ENCODE data around the gene JPT1. TPM values are rescaled to one million over a fixed set of nuclear protein-coding genes. Genes with fewer than 3 reads are reported as not detected.

Gene JPT1
- total and polyA plus RNA-seq, 2 donors, result 92.1 to 130 TPM

- DNase-seq (ENCODE audit: low read depth in 6 of 9, low spot score in 9 of 9), result no peak
- WGBS, result 43% methylated on average over 19 of the region's 19 CpGs
- Histone ChIP-seq H3K9me3 (ENCODE audit: control insufficient read depth in 2 of 2, insufficient read depth in 1 of 2, low read length in 1 of 2) (no peaks in the 10 kb centered on the region), H3K4me1 (ENCODE audit: control insufficient read depth in 2 of 2, insufficient read depth in 2 of 2, low read length in 2 of 2) (peaks cover 15 to 25% of the 10 kb centered on the region in 2 donors), H3K27ac (ENCODE audit: low read depth in 1 of 2, low read length in 1 of 2) (peak overlapping the region; percentile 78 to 88), H3K36me3 (ENCODE audit: control insufficient read depth in 2 of 2, insufficient read depth in 2 of 2, low read length in 1 of 2) (peaks cover 19 to 20% of the 10 kb centered on the region in 2 donors), H3K27me3 (ENCODE audit: control insufficient read depth in 2 of 2, insufficient read depth in 1 of 2, low read length in 1 of 2) (peaks cover 0 to 2% of the 10 kb centered on the region in 2 donors), H3K4me3 (ENCODE audit: low read length in 2 of 2) (peak overlapping the region; percentile 47 to 70)
Observed at GRCh38 chr17:75114552-75115314, 39.6 kb downstream of the JPT1 start.

DNA sequence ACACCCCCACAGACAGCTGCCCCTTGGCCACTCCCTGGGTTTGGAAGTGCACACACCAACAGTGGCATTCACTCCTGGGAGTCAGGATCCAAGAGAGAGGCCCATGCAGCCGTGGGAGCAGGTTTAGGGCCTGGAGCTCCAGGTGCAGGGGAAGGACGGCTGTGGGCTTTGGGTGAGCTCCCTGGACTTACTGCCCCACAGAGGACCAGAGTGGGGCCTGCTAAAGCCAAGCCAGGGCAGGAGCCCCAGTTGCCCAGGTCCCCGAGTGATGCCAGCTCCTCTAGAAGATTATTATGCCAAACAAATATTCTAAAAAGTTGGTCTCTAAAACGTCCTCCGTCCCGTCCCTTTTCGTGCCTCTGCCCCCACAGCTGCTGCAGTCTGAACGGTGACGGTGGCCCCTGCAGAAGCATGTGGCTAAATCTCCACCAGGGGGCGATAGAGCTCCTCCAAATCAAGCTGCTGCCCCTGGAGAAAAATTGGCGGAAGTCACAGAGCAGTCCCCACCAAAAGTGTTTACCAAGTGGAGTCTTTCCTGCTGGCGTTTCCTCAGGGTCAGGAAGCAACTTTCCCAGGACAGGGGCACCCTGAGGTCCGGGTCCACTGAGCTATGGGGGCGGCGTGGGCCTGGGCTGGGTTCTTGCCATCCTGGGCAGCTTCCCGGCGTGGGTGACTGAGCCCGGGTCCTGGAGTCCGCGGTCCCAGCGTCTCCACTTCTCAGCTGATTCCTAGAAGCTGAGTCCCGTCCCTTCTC lies 40.3 kb downstream of the JPT1 start:
- Histone ChIP-seq H3K4me1 (ENCODE audit: control insufficient read depth in 2 of 2, insufficient read depth in 2 of 2, low read length in 2 of 2) (peaks cover 17 to 30% of the 10 kb centered on the region in 2 donors), H3K27ac (ENCODE audit: low read depth in 1 of 2, low read length in 1 of 2) (peak overlapping the region; percentile 78 to 88)
- DNase-seq (ENCODE audit: low read depth in 6 of 9, low spot score in 9 of 9), result peak; percentile 78 to 97 (median 94)

GRCh38 chr17:75111777-75112335 lies 42.5 kb downstream of the JPT1 start:
- Histone ChIP-seq H3K9me3 (ENCODE audit: control insufficient read depth in 2 of 2, insufficient read depth in 1 of 2, low read length in 1 of 2) (no peaks in the 10 kb centered on the region), H3K36me3 (ENCODE audit: control insufficient read depth in 2 of 2, insufficient read depth in 2 of 2, low read length in 1 of 2) (peaks cover 12 to 15% of the 10 kb centered on the region in 2 donors), H3K4me3 (ENCODE audit: low read length in 2 of 2) (no peak overlapping the region), H3K27ac (ENCODE audit: low read depth in 1 of 2, low read length in 1 of 2) (no peak overlapping the region), H3K27me3 (ENCODE audit: control insufficient read depth in 2 of 2, insufficient read depth in 1 of 2, low read length in 1 of 2) (peaks cover 0 to 16% of the 10 kb centered on the region in 2 donors), H3K4me1 (ENCODE audit: control insufficient read depth in 2 of 2, insufficient read depth in 2 of 2, low read length in 2 of 2) (peaks cover 21 to 35% of the 10 kb centered on the region in 2 donors)
- WGBS, result 95% methylated on average over 7 of the region's 7 CpGs
- no peak for DNase-seq (ENCODE audit: low read depth in 6 of 9, low spot score in 9 of 9)

More for the DNA sequence above, 40.3 kb downstream of the JPT1 start:
- Histone ChIP-seq H3K36me3 (ENCODE audit: control insufficient read depth in 2 of 2, insufficient read depth in 2 of 2, low read length in 1 of 2) (peaks cover 19% of the 10 kb centered on the region in 2 donors), H3K9me3 (ENCODE audit: control insufficient read depth in 2 of 2, insufficient read depth in 1 of 2, low read length in 1 of 2) (no peaks in the 10 kb centered on the region), H3K27me3 (ENCODE audit: control insufficient read depth in 2 of 2, insufficient read depth in 1 of 2, low read length in 1 of 2) (peaks cover 0 to 7% of the 10 kb centered on the region in 2 donors), H3K4me3 (ENCODE audit: low read length in 2 of 2) (peak overlapping the region; percentile 47 to 70)
- 7% methylated on average over 22 of the region's 22 CpGs for WGBS

- 29% methylated on average over 40 of the region's 40 CpGs for WGBS
- Histone ChIP-seq H3K4me3 (ENCODE audit: low read length in 2 of 2) (peak overlapping the region; percentile 89 to 93), H3K27me3 (ENCODE audit: control insufficient read depth in 2 of 2, insufficient read depth in 1 of 2, low read length in 1 of 2) (peaks cover 0 to 16% of the 10 kb centered on the region in 2 donors), H3K9me3 (ENCODE audit: control insufficient read depth in 2 of 2, insufficient read depth in 1 of 2, low read length in 1 of 2) (no peaks in the 10 kb centered on the region), H3K27ac (ENCODE audit: low read depth in 1 of 2, low read length in 1 of 2) (peak overlapping the region in 1 of 2 donors; percentile 68), H3K4me1 (ENCODE audit: control insufficient read depth in 2 of 2, insufficient read depth in 2 of 2, low read length in 2 of 2) (peaks cover 21 to 35% of the 10 kb centered on the region in 2 donors), H3K36me3 (ENCODE audit: control insufficient read depth in 2 of 2, insufficient read depth in 2 of 2, low read length in 1 of 2) (peaks cover 5 to 8% of the 10 kb centered on the region in 2 donors)
- DNase-seq (ENCODE audit: low read depth in 6 of 9, low spot score in 9 of 9), result peak in 2 of 9 donors; percentile 23 to 43
Observed at GRCh38 chr17:75110234-75110937, 43.9 kb downstream of the JPT1 start.

DNA sequence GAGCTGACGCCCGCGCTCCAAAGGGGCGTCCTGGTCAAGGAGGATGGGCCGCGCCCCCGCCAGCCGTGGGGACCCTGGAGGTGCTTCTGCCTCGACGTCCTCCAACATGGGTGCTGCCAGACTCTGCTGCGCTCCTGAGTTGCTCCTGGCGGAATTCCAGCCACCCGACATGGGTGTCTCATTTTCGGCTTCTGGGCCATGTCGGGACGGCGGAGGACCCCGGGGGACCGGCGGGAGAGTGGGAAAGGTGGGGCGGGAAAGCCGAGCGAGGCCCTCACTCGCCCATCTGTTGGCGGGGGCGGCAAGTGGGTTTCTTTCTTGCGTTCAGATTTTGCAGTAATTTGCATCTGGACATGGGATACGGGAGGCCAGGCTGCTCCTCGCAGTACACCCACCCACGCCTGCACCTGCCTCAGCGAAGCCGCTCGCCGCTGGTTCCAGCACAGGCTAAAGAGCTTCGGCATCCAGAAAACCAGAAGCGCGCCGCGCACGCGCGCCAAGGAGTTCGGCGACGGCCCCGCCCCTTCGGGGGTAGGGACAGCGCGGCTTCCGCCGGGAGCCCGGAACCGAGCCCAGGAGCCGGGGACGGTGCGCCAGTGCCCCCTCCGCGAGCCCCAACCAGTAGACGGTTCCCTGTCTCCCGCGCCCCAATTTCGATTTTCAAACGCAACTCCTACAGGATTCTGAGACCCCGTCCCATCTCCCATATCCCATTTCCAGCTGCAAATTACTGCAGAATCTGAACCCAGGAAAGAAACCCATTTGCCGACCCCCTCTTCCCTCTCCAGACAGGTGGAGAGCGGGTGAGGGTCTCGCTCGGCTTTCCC lies 44.7 kb downstream of the JPT1 start, which contains the start of gene ARMC7:
ARMC7 (plus strand) TSS at position 563 of the 827 bp plus-strand sequence. CDS start 320 bp downstream, outside the sequence.
- H3K27me3 ChIP-seq (ENCODE audit: control insufficient read depth in 2 of 2, insufficient read depth in 1 of 2, low read length in 1 of 2), result peaks cover 0 to 17% of the 10 kb centered on the region in 2 donors
- WGBS, result under 1% methylated on average over 68 of the region's 68 CpGs
- H3K36me3 ChIP-seq (ENCODE audit: control insufficient read depth in 2 of 2, insufficient read depth in 2 of 2, low read length in 1 of 2), result peaks cover 4 to 5% of the 10 kb centered on the region in 2 donors
- peaks cover 18 to 30% of the 10 kb centered on the region in 2 donors for H3K4me1 ChIP-seq (ENCODE audit: control insufficient read depth in 2 of 2, insufficient read depth in 2 of 2, low read length in 2 of 2)
- peak within 1 kb of the TSS; percentile 89 to 93 for H3K4me3 ChIP-seq (ENCODE audit: low read length in 2 of 2)
- DNase-seq (ENCODE audit: low read depth in 6 of 9, low spot score in 9 of 9), result peak; percentile 63 to 92 (median 83)
- H3K9me3 ChIP-seq (ENCODE audit: control insufficient read depth in 2 of 2, insufficient read depth in 1 of 2, low read length in 1 of 2), result no peaks in the 10 kb centered on the region
- peak within 1 kb of the TSS; percentile 68 to 77 for H3K27ac ChIP-seq (ENCODE audit: low read depth in 1 of 2, low read length in 1 of 2)

GRCh38 chr17:75109046-75109406 lies 45.3 kb downstream of the JPT1 start:
- H3K27ac ChIP-seq (ENCODE audit: low read depth in 1 of 2, low read length in 1 of 2), result no peak overlapping the region
- 3% methylated on average over 22 of the region's 22 CpGs for WGBS
- DNase-seq (ENCODE audit: low read depth in 6 of 9, low spot score in 9 of 9), result no peak
- peaks cover 0 to 17% of the 10 kb centered on the region in 2 donors for H3K27me3 ChIP-seq (ENCODE audit: control insufficient read depth in 2 of 2, insufficient read depth in 1 of 2, low read length in 1 of 2)
- peak overlapping the region; percentile 89 to 93 for H3K4me3 ChIP-seq (ENCODE audit: low read length in 2 of 2)
- peaks cover 15 to 26% of the 10 kb centered on the region in 2 donors for H3K4me1 ChIP-seq (ENCODE audit: control insufficient read depth in 2 of 2, insufficient read depth in 2 of 2, low read length in 2 of 2)
- H3K9me3 ChIP-seq (ENCODE audit: control insufficient read depth in 2 of 2, insufficient read depth in 1 of 2, low read length in 1 of 2), result no peaks in the 10 kb centered on the region
- peaks cover 4 to 5% of the 10 kb centered on the region in 2 donors for H3K36me3 ChIP-seq (ENCODE audit: control insufficient read depth in 2 of 2, insufficient read depth in 2 of 2, low read length in 1 of 2)

DNA sequence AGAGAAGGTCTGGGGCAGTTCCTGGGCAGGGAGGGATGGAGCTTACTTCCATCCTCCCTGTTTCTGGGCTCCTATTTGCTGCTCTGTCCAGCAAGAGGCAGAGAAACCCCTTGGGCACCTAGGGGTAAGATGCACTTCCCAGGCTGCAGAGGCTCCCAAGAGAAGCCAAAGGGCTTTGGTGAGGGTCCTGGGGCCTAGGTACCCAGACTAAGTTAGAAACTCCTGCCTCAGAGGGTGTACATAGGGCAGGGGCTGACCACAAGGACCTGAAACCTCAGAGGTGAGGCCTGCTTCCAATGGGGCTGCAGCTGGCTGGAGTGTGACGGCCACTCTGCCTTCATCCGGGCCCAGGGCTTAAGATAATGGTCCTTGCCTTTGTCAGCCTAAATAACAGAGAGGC lies 46.1 kb downstream of the JPT1 start:
- Histone ChIP-seq H3K9me3 (ENCODE audit: control insufficient read depth in 2 of 2, insufficient read depth in 1 of 2, low read length in 1 of 2) (no peaks in the 10 kb centered on the region), H3K27me3 (ENCODE audit: control insufficient read depth in 2 of 2, insufficient read depth in 1 of 2, low read length in 1 of 2) (peaks cover 0 to 17% of the 10 kb centered on the region in 2 donors), H3K36me3 (ENCODE audit: control insufficient read depth in 2 of 2, insufficient read depth in 2 of 2, low read length in 1 of 2) (peaks cover 0 to 5% of the 10 kb centered on the region in 2 donors), H3K27ac (ENCODE audit: low read depth in 1 of 2, low read length in 1 of 2) (no peak overlapping the region), H3K4me3 (ENCODE audit: low read length in 2 of 2) (no peak overlapping the region), H3K4me1 (ENCODE audit: control insufficient read depth in 2 of 2, insufficient read depth in 2 of 2, low read length in 2 of 2) (peaks cover 15 to 21% of the 10 kb centered on the region in 2 donors)
- no peak for DNase-seq (ENCODE audit: low read depth in 6 of 9, low spot score in 9 of 9)
- WGBS, result 96% methylated on average over 2 of the region's 2 CpGs
